Subcutaneous adipose tissue (tissue), 4 donors: Measurements from ENCODE around the gene VMP1. TPM values are rescaled to one million over a fixed set of nuclear protein-coding genes. Genes with fewer than 3 reads are reported as not detected.

Source experiments
- total RNA-seq, 4 donors: library from RNA; depleted of rRNA; stranded (reverse); fragments of >200 nt; gene quantifications; one replicate each; pipeline ENCODE4 v1.1.0, GENCODE V29; 2016
- TF ChIP-seq, protein P1 (sequence below): fragments of 450-650 bp; IDR thresholded peaks from one replicate; pipeline ENCODE4 v1.5.1; 2016; ENCODE audit warnings: low read depth, mild to moderate bottlenecking, control low read depth, antibody characterized with exemption, moderate library complexity

VMP1 gene
- total RNA-seq, 4 donors from 2014 or later = 94.2 to 332 (median 246) TPM

DNA sequence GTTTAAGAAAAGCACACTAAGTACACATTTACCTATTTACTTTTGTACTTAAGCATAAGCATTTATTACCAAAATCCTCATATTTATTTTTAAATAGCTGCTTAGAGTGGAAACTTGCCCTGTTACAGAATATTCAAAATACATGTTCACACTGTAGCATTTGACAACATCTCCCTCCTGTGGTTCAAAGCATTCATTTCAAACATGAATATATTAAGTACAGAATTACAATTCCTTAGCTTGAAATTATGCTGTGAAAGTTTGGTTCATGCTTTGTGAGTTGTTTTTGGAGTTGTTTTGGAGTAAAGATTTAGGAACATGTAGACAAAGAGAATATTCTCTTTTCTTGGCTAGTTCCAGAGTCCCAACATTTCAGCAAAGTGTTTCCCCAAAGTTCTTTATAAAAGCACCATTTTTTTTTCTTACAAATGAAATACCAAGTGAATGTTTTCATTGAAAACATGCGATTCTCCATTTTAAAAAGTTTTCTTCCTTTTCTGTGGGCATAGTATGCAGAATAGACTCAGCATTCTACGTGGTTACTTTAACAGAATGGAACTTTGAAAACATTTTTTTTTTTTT lies 152.1 kb downstream of the VMP1 start:
- TF ChIP-seq, protein P1, sequence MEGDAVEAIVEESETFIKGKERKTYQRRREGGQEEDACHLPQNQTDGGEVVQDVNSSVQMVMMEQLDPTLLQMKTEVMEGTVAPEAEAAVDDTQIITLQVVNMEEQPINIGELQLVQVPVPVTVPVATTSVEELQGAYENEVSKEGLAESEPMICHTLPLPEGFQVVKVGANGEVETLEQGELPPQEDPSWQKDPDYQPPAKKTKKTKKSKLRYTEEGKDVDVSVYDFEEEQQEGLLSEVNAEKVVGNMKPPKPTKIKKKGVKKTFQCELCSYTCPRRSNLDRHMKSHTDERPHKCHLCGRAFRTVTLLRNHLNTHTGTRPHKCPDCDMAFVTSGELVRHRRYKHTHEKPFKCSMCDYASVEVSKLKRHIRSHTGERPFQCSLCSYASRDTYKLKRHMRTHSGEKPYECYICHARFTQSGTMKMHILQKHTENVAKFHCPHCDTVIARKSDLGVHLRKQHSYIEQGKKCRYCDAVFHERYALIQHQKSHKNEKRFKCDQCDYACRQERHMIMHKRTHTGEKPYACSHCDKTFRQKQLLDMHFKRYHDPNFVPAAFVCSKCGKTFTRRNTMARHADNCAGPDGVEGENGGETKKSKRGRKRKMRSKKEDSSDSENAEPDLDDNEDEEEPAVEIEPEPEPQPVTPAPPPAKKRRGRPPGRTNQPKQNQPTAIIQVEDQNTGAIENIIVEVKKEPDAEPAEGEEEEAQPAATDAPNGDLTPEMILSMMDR = no peak

DNA sequence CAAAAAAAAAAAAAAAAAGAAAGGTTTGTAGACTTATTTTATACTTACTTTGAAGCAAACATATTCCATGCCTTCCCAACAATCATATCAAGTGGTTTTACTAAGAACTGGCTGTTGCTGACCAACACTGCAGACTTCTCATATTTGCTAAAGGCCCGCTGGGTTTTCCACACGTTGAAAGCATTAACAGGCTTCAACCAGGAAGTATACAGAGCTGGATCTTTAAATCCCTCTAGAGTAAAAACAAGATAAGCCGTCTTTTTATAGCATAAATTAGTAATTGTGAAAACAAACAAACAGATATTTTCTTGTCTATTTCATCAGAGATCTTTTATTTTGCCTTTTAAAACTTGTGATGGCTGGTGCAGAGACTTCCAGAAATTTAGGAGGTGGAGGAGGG lies 156.2 kb downstream of the VMP1 start:
- TF ChIP-seq, protein P1 = no peak

DNA sequence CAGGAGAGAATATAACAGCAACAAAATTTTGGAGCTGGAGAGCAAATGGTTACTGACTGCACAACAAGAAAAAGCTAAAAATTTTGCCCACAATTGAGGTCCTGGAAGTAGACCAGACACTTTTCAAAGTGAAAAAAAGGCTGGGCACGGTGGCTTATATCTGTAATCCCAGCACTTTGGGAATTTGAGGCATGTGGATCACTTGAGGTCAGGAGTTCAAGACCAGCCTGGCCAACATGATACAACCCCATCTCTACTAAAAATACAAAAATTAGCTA lies 162.4 kb downstream of the VMP1 start:
- TF ChIP-seq, protein P1 = no peak

GRCh38 chr17:59870482-59870881 lies 163.0 kb downstream of the VMP1 start:
- TF ChIP-seq, protein P1 = no peak

DNA sequence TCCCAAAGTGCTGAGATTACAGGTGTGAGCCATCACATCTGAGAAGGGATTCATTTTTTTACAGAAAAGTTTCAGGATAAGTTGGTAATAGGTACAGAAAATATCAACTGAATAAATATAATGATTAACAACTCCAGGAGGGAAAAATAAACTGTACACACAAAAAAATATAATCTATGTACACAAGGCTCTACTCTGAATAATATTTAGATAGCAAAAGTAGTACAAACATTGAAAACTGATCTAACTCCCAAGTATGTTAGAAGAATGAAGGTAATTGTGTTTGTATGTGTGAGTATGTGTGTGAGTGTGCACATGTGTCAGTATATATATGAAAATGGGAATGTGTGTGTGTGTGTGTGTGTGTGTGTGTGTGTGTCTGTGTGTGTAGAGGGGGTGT lies 164.9 kb downstream of the VMP1 start:
- TF ChIP-seq, protein P1 = no peak

DNA sequence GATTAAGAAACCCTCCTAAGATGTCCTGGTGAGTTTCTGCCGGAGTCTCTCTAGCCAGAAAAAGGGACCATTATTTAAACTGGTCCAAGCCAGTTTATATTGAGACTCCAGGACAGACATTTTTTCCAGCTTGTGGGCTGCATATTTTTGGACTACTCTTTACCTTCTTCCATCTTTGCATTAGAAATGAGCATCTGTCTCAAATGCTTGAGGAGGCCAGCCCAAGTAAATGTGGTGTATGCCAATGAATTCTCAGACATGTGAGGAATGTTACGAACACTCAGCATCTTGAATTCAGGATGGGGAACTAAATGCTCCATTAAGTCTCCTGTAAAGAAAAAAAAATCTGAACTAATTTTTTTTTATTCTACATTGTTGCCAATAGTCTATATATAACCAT lies 166.9 kb downstream of the VMP1 start:
- TF ChIP-seq, protein P1 = no peak

DNA sequence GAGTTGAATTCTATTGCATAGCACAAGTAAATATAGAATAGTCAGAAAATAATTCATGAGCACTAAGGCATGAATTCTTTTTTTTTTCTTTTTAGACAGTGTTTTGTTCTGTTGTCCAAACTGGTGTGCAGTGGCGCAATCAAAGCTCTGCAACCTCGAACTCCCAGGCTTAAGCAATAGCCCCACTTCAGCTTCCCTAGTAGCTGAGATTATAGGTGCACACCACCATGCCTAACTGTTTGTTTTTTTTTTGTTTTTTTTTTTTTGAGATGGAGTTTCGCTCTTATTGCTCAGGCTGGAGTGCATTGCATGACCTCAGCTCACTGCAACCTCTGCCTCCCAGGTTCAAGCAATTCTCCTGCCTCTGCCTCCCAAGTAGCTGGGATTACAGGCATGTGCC lies 168.7 kb downstream of the VMP1 start:
- TF ChIP-seq, protein P1 = no peak
